Measurements from ENCODE around the gene TYW1.
"Not testable (repeated sequence)": the region's sequence is repeated elsewhere in the genome, so short reads cannot be mapped to it uniquely, and the experiment has no call there.

TYW1 gene

GRCh38 chr7:67185660-67186129 is 189.1 kb downstream of the TYW1 start:
- in situ Hi-C loops (cut with HindIII; ENCODE audit: low sequenced_read_pairs), result not testable (repeated sequence)

- in situ Hi-C loops (cut with HindIII; ENCODE audit: low sequenced_read_pairs), result not testable (repeated sequence)
Observed at GRCh38 chr7:67189160-67189559, 192.5 kb downstream of the TYW1 start.

- in situ Hi-C loops (cut with HindIII; ENCODE audit: low sequenced_read_pairs), result not testable (repeated sequence)
Observed at GRCh38 chr7:67189801-67190465, 193.3 kb downstream of the TYW1 start.

GRCh38 chr7:67191002-67191720 is 194.5 kb downstream of the TYW1 start:
- in situ Hi-C loops (cut with HindIII; ENCODE audit: low sequenced_read_pairs), result not testable (repeated sequence)

- in situ Hi-C loops (cut with HindIII; ENCODE audit: low sequenced_read_pairs), result not testable (repeated sequence)
Observed at GRCh38 chr7:67192123-67192702, 195.6 kb downstream of the TYW1 start.

- in situ Hi-C loops (cut with HindIII; ENCODE audit: low sequenced_read_pairs), result not testable (repeated sequence)
Observed at GRCh38 chr7:67192889-67193613, 196.4 kb downstream of the TYW1 start.

- in situ Hi-C loops (cut with HindIII; ENCODE audit: low sequenced_read_pairs), result not testable (repeated sequence)
Observed at GRCh38 chr7:67196176-67196575, 199.5 kb downstream of the TYW1 start.

- in situ Hi-C loops (cut with HindIII; ENCODE audit: low sequenced_read_pairs), result not testable (repeated sequence)
Observed at GRCh38 chr7:67198865-67199526, 202.4 kb downstream of the TYW1 start.

- in situ Hi-C loops (cut with HindIII; ENCODE audit: low sequenced_read_pairs), result not testable (repeated sequence)
Observed at GRCh38 chr7:67205772-67206171, 209.1 kb downstream of the TYW1 start.

- in situ Hi-C loops (cut with HindIII; ENCODE audit: low sequenced_read_pairs), result no loop called here
Observed at GRCh38 chr7:67206452-67206851, 209.8 kb downstream of the TYW1 start.

GRCh38 chr7:67208656-67209055 is 212.0 kb downstream of the TYW1 start:
- in situ Hi-C loops (cut with HindIII; ENCODE audit: low sequenced_read_pairs), result not testable (repeated sequence)

GRCh38 chr7:67209256-67209655 is 212.6 kb downstream of the TYW1 start:
- in situ Hi-C loops (cut with HindIII; ENCODE audit: low sequenced_read_pairs), result no loop called here

- in situ Hi-C loops (cut with HindIII; ENCODE audit: low sequenced_read_pairs), result no loop called here
Observed at GRCh38 chr7:67210567-67210966, 213.9 kb downstream of the TYW1 start.

- in situ Hi-C loops (cut with HindIII; ENCODE audit: low sequenced_read_pairs), result not testable (repeated sequence)
Observed at GRCh38 chr7:67211650-67212330, 215.2 kb downstream of the TYW1 start.

GRCh38 chr7:67213038-67213437 is 216.4 kb downstream of the TYW1 start:
- in situ Hi-C loops (cut with HindIII; ENCODE audit: low sequenced_read_pairs), result not testable (repeated sequence)

GRCh38 chr7:67223551-67223950 is 226.9 kb downstream of the TYW1 start:
- in situ Hi-C loops (cut with HindIII; ENCODE audit: low sequenced_read_pairs), result not testable (repeated sequence)

GRCh38 chr7:67226340-67226907 is 229.8 kb downstream of the TYW1 start:
- in situ Hi-C loops (cut with HindIII; ENCODE audit: low sequenced_read_pairs), result not testable (repeated sequence)

- in situ Hi-C loops (cut with HindIII; ENCODE audit: low sequenced_read_pairs), result not testable (repeated sequence)
Observed at GRCh38 chr7:67226967-67227366, 230.3 kb downstream of the TYW1 start.

- in situ Hi-C loops (cut with HindIII; ENCODE audit: low sequenced_read_pairs), result not testable (repeated sequence)
Observed at GRCh38 chr7:67229018-67229417, 232.4 kb downstream of the TYW1 start.

- in situ Hi-C loops (cut with HindIII; ENCODE audit: low sequenced_read_pairs), result not testable (repeated sequence)
Observed at GRCh38 chr7:67230029-67230428, 233.4 kb downstream of the TYW1 start.
